ENCODE results near the gene CYBC1. TPM values are rescaled to one million over a fixed set of nuclear protein-coding genes. Genes with fewer than 3 reads are reported as not detected.
"Not testable (repeated sequence)": the region's sequence is repeated elsewhere in the genome, so short reads cannot be mapped to it uniquely, and the experiment has no call there.

The CYBC1 gene
- total RNA-seq, 1 experiment from 2014 or later, result 92.4 TPM

GRCh38 chr17:82458885-82459424 lies 8.4 kb upstream of the CYBC1 start:
- Histone ChIP-seq H3K9me3 (ENCODE audit: low read length) (no peaks in the 10 kb centered on the region), H3K79me2 (ENCODE audit: low read length) (peaks cover 14% of the 10 kb centered on the region), H3K27me3 (ENCODE audit: low read length) (no peaks in the 10 kb centered on the region), H4K20me1 (ENCODE audit: insufficient read depth, low read depth, low read length) (no peaks in the 10 kb centered on the region), H3K4me2 (ENCODE audit: low read depth, low read length, poor library complexity, severe bottlenecking) (peak overlapping the region; percentile 92), H3K36me3 (ENCODE audit: insufficient read depth, low read length) (peaks cover 4% of the 10 kb centered on the region; the same call in 1 of the 2 replicates), H3K4me3 (ENCODE audit: low read length) (peak overlapping the region; percentile 95), H3K9ac (ENCODE audit: low read length) (peak overlapping the region; percentile 97), H3K4me1 (ENCODE audit: low read length) (peaks cover 18% of the 10 kb centered on the region), H2AFZ (ENCODE audit: low read length) (peak overlapping the region; percentile 54), H3K27ac (ENCODE audit: low read length) (no peak overlapping the region), H3K9me2 (replicated peaks; ENCODE audit: insufficient read depth, low read length) (no peaks in the 10 kb centered on the region)
- DNase-seq, result peak; percentile 61

GRCh38 chr17:82458179-82458884 lies 7.8 kb upstream of the CYBC1 start, which contains the start of gene NARF:
NARF (plus strand) TSS chr17:82458741; CDS start chr17:82458804, 63 bp downstream.
- Histone ChIP-seq H3K9me3 (ENCODE audit: low read length) (no peaks in the 10 kb centered on the region), H2AFZ (ENCODE audit: low read length) (peak within 1 kb of the TSS; percentile 88), H3K4me2 (ENCODE audit: low read depth, low read length, poor library complexity, severe bottlenecking) (peak within 1 kb of the TSS; percentile 92)

GRCh38 chr17:82457929-82458178 lies 7.3 kb upstream of the CYBC1 start:
- DNase-seq, result no peak
- H3K9me2 ChIP-seq (replicated peaks; ENCODE audit: insufficient read depth, low read length), result no peaks in the 10 kb centered on the region
- H4K20me1 ChIP-seq (ENCODE audit: insufficient read depth, low read depth, low read length), result no peaks in the 10 kb centered on the region
- H3K79me2 ChIP-seq (ENCODE audit: low read length), result peaks cover 14% of the 10 kb centered on the region
- H2AFZ ChIP-seq (ENCODE audit: low read length), result peak overlapping the region; percentile 88; the same call in 1 of the 2 replicates
- peak overlapping the region; percentile 92 for H3K4me2 ChIP-seq (ENCODE audit: low read depth, low read length, poor library complexity, severe bottlenecking)
- no peaks in the 10 kb centered on the region for H3K9me3 ChIP-seq (ENCODE audit: low read length)
- no peaks in the 10 kb centered on the region for H3K27me3 ChIP-seq (ENCODE audit: low read length)
- peaks cover 4% of the 10 kb centered on the region; the same call in 1 of the 2 replicates for H3K36me3 ChIP-seq (ENCODE audit: insufficient read depth, low read length)
- peak overlapping the region; percentile 93 for H3K27ac ChIP-seq (ENCODE audit: low read length)
- peak overlapping the region; percentile 97 for H3K9ac ChIP-seq (ENCODE audit: low read length)
- peaks cover 18% of the 10 kb centered on the region for H3K4me1 ChIP-seq (ENCODE audit: low read length)
- peak overlapping the region; percentile 95 for H3K4me3 ChIP-seq (ENCODE audit: low read length)

More at GRCh38 chr17:82458179-82458884, 7.8 kb upstream of the CYBC1 start, which contains the start of gene NARF:
- DNase-seq, result peak; percentile 98
- Histone ChIP-seq H3K9ac (ENCODE audit: low read length) (peak within 1 kb of the TSS; percentile 97), H4K20me1 (ENCODE audit: insufficient read depth, low read depth, low read length) (no peaks in the 10 kb centered on the region), H3K9me2 (replicated peaks; ENCODE audit: insufficient read depth, low read length) (no peaks in the 10 kb centered on the region), H3K4me3 (ENCODE audit: low read length) (peak within 1 kb of the TSS; percentile 95), H3K27ac (ENCODE audit: low read length) (peak within 1 kb of the TSS; percentile 93), H3K36me3 (ENCODE audit: insufficient read depth, low read length) (peaks cover 4% of the 10 kb centered on the region; the same call in 1 of the 2 replicates), H3K4me1 (ENCODE audit: low read length) (peaks cover 18% of the 10 kb centered on the region), H3K27me3 (ENCODE audit: low read length) (no peaks in the 10 kb centered on the region), H3K79me2 (ENCODE audit: low read length) (peaks cover 14% of the 10 kb centered on the region)

- H3K27me3 ChIP-seq (ENCODE audit: low read length), result no peaks in the 10 kb centered on the region
- 0 out of 2 replicates have a peak, but pooled peaks cover 2% of the 10 kb centered on the region for H3K9me3 ChIP-seq (ENCODE audit: low read length)
- H3K4me1 ChIP-seq (ENCODE audit: low read length), result peaks cover 18% of the 10 kb centered on the region
- H3K36me3 ChIP-seq (ENCODE audit: insufficient read depth, low read length), result peaks cover 4% of the 10 kb centered on the region; the same call in 1 of the 2 replicates
- peak overlapping the region; percentile 92 for H3K4me2 ChIP-seq (ENCODE audit: low read depth, low read length, poor library complexity, severe bottlenecking)
- H3K4me3 ChIP-seq (ENCODE audit: low read length), result peak overlapping the region; percentile 95
- H3K27ac ChIP-seq (ENCODE audit: low read length), result peak overlapping the region; percentile 93
- H3K9ac ChIP-seq (ENCODE audit: low read length), result peak overlapping the region; percentile 97
- H3K9me2 ChIP-seq (replicated peaks; ENCODE audit: insufficient read depth, low read length), result no peaks in the 10 kb centered on the region
- no peaks in the 10 kb centered on the region for H4K20me1 ChIP-seq (ENCODE audit: insufficient read depth, low read depth, low read length)
- peaks cover 14% of the 10 kb centered on the region for H3K79me2 ChIP-seq (ENCODE audit: low read length)
- DNase-seq, result peak; percentile 43
- no peak overlapping the region for H2AFZ ChIP-seq (ENCODE audit: low read length)
Observed at GRCh38 chr17:82457073-82457928, 6.7 kb upstream of the CYBC1 start.

GRCh38 chr17:82453706-82454105 lies 3.2 kb upstream of the CYBC1 start:
- Histone ChIP-seq H3K79me2 (ENCODE audit: low read length) (peaks cover 15% of the 10 kb centered on the region), H3K4me1 (ENCODE audit: low read length) (peaks cover 30% of the 10 kb centered on the region)
- not testable (repeated sequence) for H2AFZ ChIP-seq (ENCODE audit: low read length); H3K27me3 ChIP-seq (ENCODE audit: low read length); H3K27ac ChIP-seq (ENCODE audit: low read length); H3K4me2 ChIP-seq (ENCODE audit: low read depth, low read length, poor library complexity, severe bottlenecking); H3K9me3 ChIP-seq (ENCODE audit: low read length); H3K9me2 ChIP-seq (replicated peaks; ENCODE audit: insufficient read depth, low read length); H3K4me3 ChIP-seq (ENCODE audit: low read length); H3K36me3 ChIP-seq (ENCODE audit: insufficient read depth, low read length); H3K9ac ChIP-seq (ENCODE audit: low read length); H4K20me1 ChIP-seq (ENCODE audit: insufficient read depth, low read depth, low read length)
- peak; percentile 24 for DNase-seq

- H3K27me3 ChIP-seq (ENCODE audit: low read length); H4K20me1 ChIP-seq (ENCODE audit: insufficient read depth, low read depth, low read length); H3K9ac ChIP-seq (ENCODE audit: low read length); H3K27ac ChIP-seq (ENCODE audit: low read length); H3K9me3 ChIP-seq (ENCODE audit: low read length); H3K4me2 ChIP-seq (ENCODE audit: low read depth, low read length, poor library complexity, severe bottlenecking); H2AFZ ChIP-seq (ENCODE audit: low read length); H3K36me3 ChIP-seq (ENCODE audit: insufficient read depth, low read length); H3K4me3 ChIP-seq (ENCODE audit: low read length); H3K9me2 ChIP-seq (replicated peaks; ENCODE audit: insufficient read depth, low read length): not testable (repeated sequence)
- DNase-seq, result peak; percentile 9
- H3K79me2 ChIP-seq (ENCODE audit: low read length), result peaks cover 17% of the 10 kb centered on the region
- H3K4me1 ChIP-seq (ENCODE audit: low read length), result peaks cover 31% of the 10 kb centered on the region
Observed at GRCh38 chr17:82453151-82453550, 2.6 kb upstream of the CYBC1 start.

GRCh38 chr17:82452162-82452561 lies 1.6 kb upstream of the CYBC1 start:
- Histone ChIP-seq H3K27me3 (ENCODE audit: low read length) (no peaks in the 10 kb centered on the region), H4K20me1 (ENCODE audit: insufficient read depth, low read depth, low read length) (peaks cover 12% of the 10 kb centered on the region; the same call in 1 of the 2 replicates), H3K9me2 (replicated peaks; ENCODE audit: insufficient read depth, low read length) (no peaks in the 10 kb centered on the region), H3K9me3 (ENCODE audit: low read length) (0 out of 2 replicates have a peak, but pooled peaks cover 2% of the 10 kb centered on the region), H3K9ac (ENCODE audit: low read length) (no peak overlapping the region), H3K36me3 (ENCODE audit: insufficient read depth, low read length) (peaks cover 5% of the 10 kb centered on the region; the same call in 1 of the 2 replicates), H3K4me1 (ENCODE audit: low read length) (peaks cover 27% of the 10 kb centered on the region), H2AFZ (ENCODE audit: low read length) (no peak overlapping the region), H3K27ac (ENCODE audit: low read length) (no peak overlapping the region), H3K4me3 (ENCODE audit: low read length) (no peak overlapping the region), H3K79me2 (ENCODE audit: low read length) (peaks cover 24% of the 10 kb centered on the region), H3K4me2 (ENCODE audit: low read depth, low read length, poor library complexity, severe bottlenecking) (no peak overlapping the region)
- DNase-seq, result peak; percentile 43
